ENCODE measurements around the gene THBS1. TPM values are rescaled to one million over a fixed set of nuclear protein-coding genes. Genes with fewer than 3 reads are reported as not detected.

THBS1 gene
- polyA plus RNA-seq, 6 donors from 2014 or later = 0.31 to 2.3 (median 0.88) TPM; not detected in 1

DNA sequence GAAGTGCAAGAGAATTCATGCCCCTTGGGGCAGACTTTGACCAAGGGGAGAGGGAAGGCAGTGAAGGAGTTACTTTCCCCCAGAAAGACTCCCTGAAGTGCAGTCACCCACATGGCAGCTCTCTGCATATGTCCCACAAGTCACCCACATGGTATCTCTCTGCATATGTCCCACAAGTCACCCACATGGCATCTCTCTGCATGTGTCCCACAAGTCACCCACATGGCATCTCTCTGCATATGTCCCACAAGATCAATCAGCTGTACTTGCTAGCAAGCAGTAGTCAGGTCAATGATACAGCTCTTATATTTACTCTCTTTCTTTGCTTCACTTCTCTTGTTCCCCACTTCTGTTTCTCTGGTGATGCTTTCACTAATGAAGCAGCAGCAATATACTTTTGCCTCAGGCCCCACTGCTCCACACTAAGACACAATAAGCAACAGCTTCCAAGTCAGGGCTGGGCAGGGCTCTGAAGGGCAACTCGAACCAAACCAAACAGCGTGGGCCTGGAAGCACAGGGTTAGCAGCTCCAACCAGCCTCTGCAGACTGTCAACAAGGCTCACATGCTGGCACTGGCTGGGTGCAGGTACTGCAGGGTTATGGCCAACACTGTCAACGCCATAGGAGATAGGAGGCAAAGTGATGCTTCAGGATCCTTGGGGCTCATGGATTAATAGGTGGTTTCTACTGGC is 46.7 kb downstream of the THBS1 start:
- H3K9me3 Mint-ChIP-seq = no peaks in the 10 kb centered on the region
- H3K4me3 Mint-ChIP-seq = no peak overlapping the region
- peaks cover 0 to 6% (median 0%) of the 10 kb centered on the region in 3 donors for H3K27me3 Mint-ChIP-seq
- no peaks in the 10 kb centered on the region for H3K36me3 Mint-ChIP-seq
- ATAC-seq (ENCODE audit: low read depth in 2 of 2) (no peak), DNase-seq (no peak)
- H3K4me1 Mint-ChIP-seq = peaks cover 3 to 9% (median 8%) of the 10 kb centered on the region in 3 donors
- H3K27ac Mint-ChIP-seq = no peak overlapping the region

GRCh38 chr15:39628144-39628508 is 47.2 kb downstream of the THBS1 start:
- H3K36me3 Mint-ChIP-seq = no peaks in the 10 kb centered on the region
- no peaks in the 10 kb centered on the region for H3K9me3 Mint-ChIP-seq
- H3K27ac Mint-ChIP-seq = no peak overlapping the region
- H3K4me3 Mint-ChIP-seq = no peak overlapping the region
- ATAC-seq (ENCODE audit: low read depth in 2 of 2) (no peak), DNase-seq (no peak)
- H3K27me3 Mint-ChIP-seq = peaks cover 0 to 6% (median 0%) of the 10 kb centered on the region in 3 donors
- peaks cover 3 to 9% (median 8%) of the 10 kb centered on the region in 3 donors for H3K4me1 Mint-ChIP-seq

GRCh38 chr15:39628546-39629257 is 47.8 kb downstream of the THBS1 start:
- no peak overlapping the region for H3K27ac Mint-ChIP-seq
- H3K4me1 Mint-ChIP-seq = peaks cover 2 to 7% (median 3%) of the 10 kb centered on the region in 3 donors
- no peak overlapping the region for H3K4me3 Mint-ChIP-seq
- no peaks in the 10 kb centered on the region for H3K36me3 Mint-ChIP-seq
- H3K27me3 Mint-ChIP-seq = peaks cover 0 to 6% (median 0%) of the 10 kb centered on the region in 3 donors
- DNase-seq (no peak), ATAC-seq (ENCODE audit: low read depth in 2 of 2) (no peak)
- H3K9me3 Mint-ChIP-seq = no peaks in the 10 kb centered on the region

DNA sequence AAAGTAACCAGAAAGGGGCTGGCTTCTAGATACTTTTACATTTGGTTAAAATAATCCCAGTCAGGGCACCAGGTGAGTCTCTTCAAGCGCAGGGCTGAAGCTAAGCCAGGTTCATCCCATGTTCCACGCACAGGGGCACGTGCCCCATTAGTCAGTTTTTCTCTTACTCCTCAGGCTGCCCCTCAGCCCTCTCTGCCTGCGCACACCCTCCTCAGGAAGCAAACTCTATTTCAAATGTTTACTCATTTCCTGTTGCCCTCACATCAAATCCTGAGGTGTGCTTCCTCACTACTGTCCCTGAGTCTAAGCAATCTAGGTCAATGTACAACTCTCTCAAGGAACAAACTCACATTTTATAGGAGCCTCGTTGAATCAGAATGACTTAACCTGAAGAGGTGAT is 48.5 kb downstream of the THBS1 start:
- Mint-ChIP-seq H3K9me3 (no peaks in the 10 kb centered on the region), H3K4me3 (no peak overlapping the region), H3K4me1 (peaks cover 0 to 2% (median 0%) of the 10 kb centered on the region in 3 donors), H3K27ac (no peak overlapping the region), H3K27me3 (peaks cover 0 to 5% (median 4%) of the 10 kb centered on the region in 3 donors), H3K36me3 (no peaks in the 10 kb centered on the region)
- no peak for DNase-seq
- ATAC-seq (ENCODE audit: low read depth in 2 of 2) = no peak

- H3K4me3 Mint-ChIP-seq = no peak overlapping the region
- no peak overlapping the region for H3K27ac Mint-ChIP-seq
- H3K36me3 Mint-ChIP-seq = no peaks in the 10 kb centered on the region
- H3K9me3 Mint-ChIP-seq = no peaks in the 10 kb centered on the region
- no peak for ATAC-seq (ENCODE audit: low read depth in 2 of 2)
- no peak for DNase-seq
- peaks cover 0 to 2% (median 0%) of the 10 kb centered on the region in 3 donors for H3K4me1 Mint-ChIP-seq
- H3K27me3 Mint-ChIP-seq = peaks cover 0 to 10% (median 0%) of the 10 kb centered on the region in 3 donors
These were observed 49.0 kb downstream of the THBS1 start for GRCh38 chr15:39629906-39630305.

- Mint-ChIP-seq H3K36me3 (no peaks in the 10 kb centered on the region), H3K4me3 (no peak overlapping the region), H3K4me1 (no peaks in the 10 kb centered on the region), H3K9me3 (no peaks in the 10 kb centered on the region), H3K27me3 (peaks cover 0 to 18% (median 6%) of the 10 kb centered on the region in 3 donors), H3K27ac (no peak overlapping the region)
- DNase-seq (no peak), ATAC-seq (ENCODE audit: low read depth in 2 of 2) (no peak)
These were observed 50.5 kb downstream of the THBS1 start for GRCh38 chr15:39631357-39631756.

- Mint-ChIP-seq H3K27ac (no peak overlapping the region), H3K27me3 (peaks cover 10 to 25% (median 13%) of the 10 kb centered on the region in 3 donors), H3K4me3 (no peak overlapping the region), H3K36me3 (no peaks in the 10 kb centered on the region), H3K4me1 (no peaks in the 10 kb centered on the region), H3K9me3 (no peaks in the 10 kb centered on the region)
- DNase-seq (no peak), ATAC-seq (ENCODE audit: low read depth in 2 of 2) (no peak)
These were observed 57.2 kb downstream of the THBS1 start for GRCh38 chr15:39638041-39638440.

DNA sequence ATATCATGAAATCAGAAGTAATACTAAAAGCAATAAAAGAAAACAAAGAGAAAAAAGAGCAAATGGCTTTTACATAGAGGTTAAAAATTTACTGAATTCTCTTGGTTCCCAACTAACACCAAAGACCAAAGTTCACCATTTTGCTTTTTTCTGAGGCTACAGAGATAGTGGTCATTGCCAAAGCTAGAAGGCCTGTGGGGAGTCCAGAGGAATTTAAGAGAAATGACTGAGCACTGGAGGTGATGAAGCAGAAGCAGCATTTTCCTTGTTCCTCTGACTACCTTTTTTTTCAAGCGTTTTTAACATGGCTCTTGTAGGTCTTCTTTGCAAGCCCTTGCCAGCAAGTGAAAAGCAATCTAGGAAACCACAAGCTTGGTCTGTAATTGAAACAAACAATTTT is 58.2 kb downstream of the THBS1 start:
- Mint-ChIP-seq H3K27ac (no peak overlapping the region), H3K4me3 (no peak overlapping the region), H3K27me3 (peaks cover 10 to 23% (median 14%) of the 10 kb centered on the region in 3 donors), H3K36me3 (no peaks in the 10 kb centered on the region), H3K9me3 (no peaks in the 10 kb centered on the region), H3K4me1 (no peaks in the 10 kb centered on the region)
- DNase-seq (no peak), ATAC-seq (ENCODE audit: low read depth in 2 of 2) (no peak)

GRCh38 chr15:39640665-39641064 is 59.8 kb downstream of the THBS1 start:
- H3K4me1 Mint-ChIP-seq = no peaks in the 10 kb centered on the region
- H3K36me3 Mint-ChIP-seq = no peaks in the 10 kb centered on the region
- H3K27me3 Mint-ChIP-seq = peaks cover 10 to 16% (median 13%) of the 10 kb centered on the region in 3 donors
- ATAC-seq (ENCODE audit: low read depth in 2 of 2) = no peak
- H3K4me3 Mint-ChIP-seq = no peak overlapping the region
- H3K27ac Mint-ChIP-seq = no peak overlapping the region
- no peak for DNase-seq
- no peaks in the 10 kb centered on the region for H3K9me3 Mint-ChIP-seq

GRCh38 chr15:39641191-39641889 is 60.5 kb downstream of the THBS1 start:
- ATAC-seq (ENCODE audit: low read depth in 2 of 2) (no peak), DNase-seq (no peak)
- no peak overlapping the region for H3K4me3 Mint-ChIP-seq
- H3K27ac Mint-ChIP-seq = no peak overlapping the region
- H3K27me3 Mint-ChIP-seq = peaks cover 7 to 11% (median 10%) of the 10 kb centered on the region in 3 donors
- H3K36me3 Mint-ChIP-seq = no peaks in the 10 kb centered on the region
- no peaks in the 10 kb centered on the region for H3K9me3 Mint-ChIP-seq
- no peaks in the 10 kb centered on the region for H3K4me1 Mint-ChIP-seq

GRCh38 chr15:39642011-39642640 is 61.2 kb downstream of the THBS1 start:
- no peak overlapping the region for H3K4me3 Mint-ChIP-seq
- no peak overlapping the region for H3K27ac Mint-ChIP-seq
- H3K27me3 Mint-ChIP-seq = peaks cover 5 to 11% (median 5%) of the 10 kb centered on the region in 3 donors
- DNase-seq = no peak
- ATAC-seq (ENCODE audit: low read depth in 2 of 2) = no peak
- no peaks in the 10 kb centered on the region for H3K4me1 Mint-ChIP-seq
- H3K36me3 Mint-ChIP-seq = no peaks in the 10 kb centered on the region
- H3K9me3 Mint-ChIP-seq = no peaks in the 10 kb centered on the region

DNA sequence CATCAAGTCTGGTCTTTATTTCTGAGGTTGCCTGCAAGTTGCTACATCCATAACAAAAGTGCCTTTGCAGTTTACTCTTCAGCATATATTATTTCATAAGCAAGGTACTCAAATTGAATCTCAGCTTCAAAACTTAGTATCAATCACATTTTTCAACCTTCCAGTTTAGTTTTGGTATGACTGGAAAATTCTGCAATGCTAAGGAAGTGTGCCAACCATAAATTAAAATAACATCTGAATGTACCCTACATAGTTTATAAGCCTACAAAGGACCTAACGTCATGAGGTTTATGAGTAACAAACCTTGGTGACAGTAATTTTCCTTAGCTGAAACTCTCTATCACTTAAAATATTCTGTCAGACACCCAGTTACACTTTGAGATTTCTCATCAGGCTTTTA is 62.8 kb downstream of the THBS1 start:
- no peaks in the 10 kb centered on the region for H3K36me3 Mint-ChIP-seq

DNA sequence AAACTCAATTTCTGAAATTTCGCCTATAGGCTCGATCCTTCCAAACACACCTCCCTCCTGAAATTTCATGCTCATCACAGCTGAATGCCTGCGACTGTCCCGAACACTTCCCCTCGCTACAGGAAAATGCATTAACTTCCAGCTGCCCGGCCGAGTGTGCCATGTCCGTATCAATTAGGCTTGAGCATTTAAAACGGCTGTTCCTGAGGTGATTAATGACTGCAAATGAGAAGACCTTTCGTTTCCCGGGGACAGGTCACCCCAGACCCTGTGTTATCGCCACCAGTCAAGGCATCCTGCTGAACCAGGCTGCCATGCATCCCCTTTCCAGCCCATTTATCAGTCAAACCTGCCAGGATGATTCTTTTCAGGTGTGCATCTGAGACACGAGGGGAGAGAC is 63.3 kb downstream of the THBS1 start:
- Mint-ChIP-seq H3K27me3 (peaks cover 0 to 11% (median 4%) of the 10 kb centered on the region in 3 donors), H3K9me3 (no peaks in the 10 kb centered on the region), H3K27ac (no peak overlapping the region), H3K4me1 (no peaks in the 10 kb centered on the region), H3K36me3 (no peaks in the 10 kb centered on the region), H3K4me3 (no peak overlapping the region)
- ATAC-seq (ENCODE audit: low read depth in 2 of 2) (no peak), DNase-seq (no peak)

More for the DNA sequence above, 62.8 kb downstream of the THBS1 start:
- peaks cover 0 to 11% (median 4%) of the 10 kb centered on the region in 3 donors for H3K27me3 Mint-ChIP-seq
- H3K9me3 Mint-ChIP-seq = no peaks in the 10 kb centered on the region
- no peaks in the 10 kb centered on the region for H3K4me1 Mint-ChIP-seq
- DNase-seq (no peak), ATAC-seq (ENCODE audit: low read depth in 2 of 2) (no peak)
- H3K27ac Mint-ChIP-seq = no peak overlapping the region
- no peak overlapping the region for H3K4me3 Mint-ChIP-seq

Data from naive B cell (primary cell).